ENCODE data around the gene GABPA.
A peak's percentile ranks its signal among the peaks of the same experiment; 100 is the strongest.
"Not testable (repeated sequence)": the region's sequence is repeated elsewhere in the genome, so short reads cannot be mapped to it uniquely, and the experiment has no call there.

The GABPA gene
- 33.6 to 43.0 (median 39.1) reads per million in 4 donors for total RNA-seq

- peak; percentile 94 to 99 (median 96) for DNase-seq
These were observed at the start of gene GABPA, which contains the start of gene ATP5PF for GRCh38 chr21:25734904-25735645. GABPA (plus strand) TSS chr21:25734972; CDS start chr21:25741599, 6,627 bp downstream. ATP5PF (minus strand) TSS chr21:25734904; CDS start chr21:25729794, 5,110 bp downstream.

- DNase-seq = no peak
These were observed 47.0 kb upstream of the GABPA start for GRCh38 chr21:25687787-25688186.

- no peak for DNase-seq
These were observed 46.3 kb upstream of the GABPA start for GRCh38 chr21:25688275-25689155.

GRCh38 chr21:25689226-25689625 lies 45.5 kb upstream of the GABPA start:
- DNase-seq = no peak

GRCh38 chr21:25691976-25692375 lies 42.8 kb upstream of the GABPA start:
- no peak for DNase-seq

- DNase-seq = not testable (repeated sequence)
These were observed 39.3 kb upstream of the GABPA start for GRCh38 chr21:25695461-25695860.

- no peak for DNase-seq
These were observed 34.0 kb upstream of the GABPA start for GRCh38 chr21:25700741-25701140.

GRCh38 chr21:25701529-25701928 lies 33.2 kb upstream of the GABPA start:
- DNase-seq = no peak

GRCh38 chr21:25708467-25709065 lies 26.2 kb upstream of the GABPA start:
- DNase-seq = peak in 4 of 5 donors; percentile 12 to 44 (median 28)

GRCh38 chr21:25709684-25710265 lies 25.0 kb upstream of the GABPA start:
- no peak for DNase-seq

- DNase-seq = no peak
These were observed 24.2 kb upstream of the GABPA start for GRCh38 chr21:25710550-25710949.

- not testable (repeated sequence) for DNase-seq
These were observed 20.7 kb upstream of the GABPA start for GRCh38 chr21:25714066-25714465.

GRCh38 chr21:25717491-25718147 lies 17.2 kb upstream of the GABPA start:
- no peak for DNase-seq

- no peak for DNase-seq
These were observed 12.8 kb upstream of the GABPA start for GRCh38 chr21:25721987-25722386.

GRCh38 chr21:25722631-25723030 lies 12.1 kb upstream of the GABPA start:
- no peak for DNase-seq

- no peak for DNase-seq
These were observed 2.5 kb upstream of the GABPA start for GRCh38 chr21:25732091-25732760.

GRCh38 chr21:25733859-25734653 lies 716 bp upstream of the GABPA start:
- peak in 3 of 5 donors; percentile 10 to 42 (median 14) for DNase-seq

- no peak for DNase-seq
These were observed 193 bp upstream of the GABPA start for GRCh38 chr21:25734654-25734903.

- DNase-seq = peak in 4 of 5 donors; percentile 52 to 78 (median 58)
These were observed 1.1 kb downstream of the GABPA start for GRCh38 chr21:25735646-25736597.

GRCh38 chr21:25737421-25737820 lies 2.6 kb downstream of the GABPA start:
- DNase-seq = no peak

All from T-helper 1 cell (primary cell).